ENCODE measurements around the gene FOXP1. TPM values are rescaled to one million over a fixed set of nuclear protein-coding genes. Genes with fewer than 3 reads are reported as not detected.
"Not testable (repeated sequence)": the region's sequence is repeated elsewhere in the genome, so short reads cannot be mapped to it uniquely, and the experiment has no call there.

FOXP1 gene
- polyA plus RNA-seq, 1 experiment, result 56.6 TPM

DNA sequence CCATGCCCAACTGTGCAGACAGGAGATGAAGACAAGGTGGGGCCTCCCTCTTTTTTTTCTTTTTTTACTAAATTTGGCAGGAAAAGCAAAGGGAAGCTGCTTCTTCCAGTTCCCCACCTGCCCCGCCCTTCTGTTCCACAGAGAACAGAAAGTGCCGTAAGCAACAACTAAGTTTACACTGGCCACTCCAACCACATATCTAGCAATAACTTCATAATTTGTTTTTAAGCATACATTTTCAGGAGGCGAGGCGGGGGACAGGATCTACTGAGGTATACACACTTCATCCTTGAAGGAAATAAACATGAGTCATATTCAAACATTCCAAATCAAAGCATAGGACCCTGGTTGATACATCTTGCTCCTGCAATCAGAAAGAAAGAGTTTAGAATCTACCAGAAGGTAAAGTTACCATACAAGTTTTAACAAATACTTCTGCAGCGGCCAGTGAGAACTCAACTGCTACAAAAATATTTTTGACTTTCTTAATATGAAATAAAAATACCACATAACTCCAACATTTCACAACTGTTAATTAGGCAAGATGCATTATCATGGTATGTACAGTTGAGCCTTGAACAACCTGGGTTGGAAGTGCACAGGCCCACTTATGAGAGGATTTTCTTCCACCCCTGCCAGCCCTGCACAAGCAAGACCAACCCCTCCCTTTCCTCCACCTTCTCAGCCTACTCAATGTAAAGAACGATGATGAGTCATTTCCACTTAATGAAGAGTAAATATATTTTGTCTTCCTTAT, 50.7 kb downstream of the FOXP1 start:
- TF ChIP-seq, protein P1, sequence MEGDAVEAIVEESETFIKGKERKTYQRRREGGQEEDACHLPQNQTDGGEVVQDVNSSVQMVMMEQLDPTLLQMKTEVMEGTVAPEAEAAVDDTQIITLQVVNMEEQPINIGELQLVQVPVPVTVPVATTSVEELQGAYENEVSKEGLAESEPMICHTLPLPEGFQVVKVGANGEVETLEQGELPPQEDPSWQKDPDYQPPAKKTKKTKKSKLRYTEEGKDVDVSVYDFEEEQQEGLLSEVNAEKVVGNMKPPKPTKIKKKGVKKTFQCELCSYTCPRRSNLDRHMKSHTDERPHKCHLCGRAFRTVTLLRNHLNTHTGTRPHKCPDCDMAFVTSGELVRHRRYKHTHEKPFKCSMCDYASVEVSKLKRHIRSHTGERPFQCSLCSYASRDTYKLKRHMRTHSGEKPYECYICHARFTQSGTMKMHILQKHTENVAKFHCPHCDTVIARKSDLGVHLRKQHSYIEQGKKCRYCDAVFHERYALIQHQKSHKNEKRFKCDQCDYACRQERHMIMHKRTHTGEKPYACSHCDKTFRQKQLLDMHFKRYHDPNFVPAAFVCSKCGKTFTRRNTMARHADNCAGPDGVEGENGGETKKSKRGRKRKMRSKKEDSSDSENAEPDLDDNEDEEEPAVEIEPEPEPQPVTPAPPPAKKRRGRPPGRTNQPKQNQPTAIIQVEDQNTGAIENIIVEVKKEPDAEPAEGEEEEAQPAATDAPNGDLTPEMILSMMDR (IDR thresholded peaks at IDR 0.05; ENCODE audit: low read depth, low read length), result no peak
- Histone ChIP-seq H3K4me3 (ENCODE audit: low read depth, low read length) (no peak overlapping the region), H3K27me3 (ENCODE audit: control insufficient read depth, insufficient read depth, low read length) (no peaks in the 10 kb centered on the region), H3K9me3 (ENCODE audit: control insufficient read depth, insufficient read depth, low read length) (no peaks in the 10 kb centered on the region), H3K27ac (ENCODE audit: low read depth, low read length) (no peak overlapping the region)
- no peak for DNase-seq (ENCODE audit: low read depth, low spot score)
- ChIA-PET POLR2A (no interaction called here), CTCF (no interaction called here)

DNA sequence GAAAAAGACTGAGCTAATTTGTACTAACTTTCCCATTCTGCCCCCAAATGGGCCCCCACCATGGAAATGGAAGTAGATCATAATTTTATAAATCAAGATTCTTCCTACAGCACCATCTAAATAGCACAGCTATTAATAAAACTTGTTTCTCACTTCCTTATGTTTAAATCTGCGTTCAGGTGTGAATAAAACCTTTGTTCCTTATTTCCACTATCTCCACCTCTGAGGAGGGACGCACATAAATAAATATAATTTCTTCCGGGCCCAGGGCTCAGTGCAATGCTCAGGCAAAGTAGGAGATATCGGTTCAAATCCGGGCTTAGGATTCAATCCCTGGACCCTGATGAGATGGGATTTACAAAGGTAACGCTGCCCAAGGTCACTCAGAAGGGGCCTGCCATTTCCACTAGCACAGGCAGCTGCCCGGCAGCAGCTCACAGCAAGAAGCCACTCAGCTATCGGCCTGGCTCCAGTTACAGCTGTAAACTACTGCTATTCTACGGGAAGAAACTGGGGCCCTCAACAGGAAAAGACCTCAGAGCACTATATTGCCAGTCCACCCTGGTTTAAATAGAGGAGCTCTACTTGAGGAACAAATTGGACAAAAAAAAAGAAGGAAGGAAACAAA, 52.5 kb downstream of the FOXP1 start:
- H3K27ac ChIP-seq (ENCODE audit: low read depth, low read length), result no peak overlapping the region
- no peaks in the 10 kb centered on the region for H3K27me3 ChIP-seq (ENCODE audit: control insufficient read depth, insufficient read depth, low read length)
- no peak for DNase-seq (ENCODE audit: low read depth, low spot score)
- ChIA-PET POLR2A (no interaction called here), CTCF (no interaction called here)
- TF ChIP-seq, protein P1 (IDR thresholded peaks at IDR 0.05; ENCODE audit: low read depth, low read length), result no peak
- no peak overlapping the region for H3K4me3 ChIP-seq (ENCODE audit: low read depth, low read length)
- no peaks in the 10 kb centered on the region for H3K9me3 ChIP-seq (ENCODE audit: control insufficient read depth, insufficient read depth, low read length)

DNA sequence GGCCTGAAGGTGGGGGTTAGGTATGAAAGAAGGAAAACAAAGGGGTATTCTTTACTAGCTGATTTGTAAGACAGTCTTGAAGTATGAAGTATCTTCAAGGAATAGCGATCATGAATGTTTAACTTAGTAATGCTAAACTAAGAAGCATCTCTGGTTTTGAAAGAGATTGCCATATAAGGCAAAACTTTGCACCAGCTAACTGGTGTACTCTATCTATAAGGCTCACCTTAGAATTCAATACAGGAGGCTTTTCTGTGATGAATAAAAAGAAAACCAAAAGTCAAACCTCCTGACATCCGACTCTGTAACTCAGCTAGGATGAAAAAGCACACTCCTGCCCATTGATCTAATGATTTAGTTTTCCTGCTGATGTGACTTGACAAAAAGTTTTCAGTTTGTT, 54.7 kb downstream of the FOXP1 start:
- POLR2A ChIA-PET, result interaction anchor here (1.1 kb wide), 1 partner anchor 71 kb away, joined by 3 read pairs; no protein-coding TSS in a partner anchor
- CTCF ChIA-PET, result no interaction called here
- TF ChIP-seq, protein P1 (IDR thresholded peaks at IDR 0.05; ENCODE audit: low read depth, low read length), result no peak
- DNase-seq (ENCODE audit: low read depth, low spot score), result no peak
- no peaks in the 10 kb centered on the region for H3K9me3 ChIP-seq (ENCODE audit: control insufficient read depth, insufficient read depth, low read length)
- no peak overlapping the region for H3K27ac ChIP-seq (ENCODE audit: low read depth, low read length)
- H3K27me3 ChIP-seq (ENCODE audit: control insufficient read depth, insufficient read depth, low read length), result no peaks in the 10 kb centered on the region
- no peak overlapping the region for H3K4me3 ChIP-seq (ENCODE audit: low read depth, low read length)

DNA sequence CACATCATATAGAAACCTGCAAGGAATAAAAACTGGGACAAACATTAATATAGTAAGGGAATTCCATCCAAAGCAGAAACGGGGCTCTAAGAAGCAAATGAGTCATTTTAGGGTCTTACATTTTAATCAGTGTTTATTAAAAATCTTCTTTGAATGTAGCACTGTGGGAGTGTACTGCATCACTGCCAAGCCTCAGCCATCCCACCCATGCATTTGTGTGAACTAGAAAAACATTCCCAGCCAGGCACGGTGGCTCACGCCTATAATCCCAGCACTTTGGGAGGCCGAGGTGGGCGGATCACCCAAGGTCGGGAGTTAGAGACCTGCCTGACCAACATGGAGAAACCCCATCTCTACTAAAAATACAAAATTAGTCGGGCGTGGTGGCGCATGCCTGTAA, 57.1 kb downstream of the FOXP1 start:
- DNase-seq (ENCODE audit: low read depth, low spot score); H3K4me3 ChIP-seq (ENCODE audit: low read depth, low read length); H3K27ac ChIP-seq (ENCODE audit: low read depth, low read length); CTCF ChIA-PET; H3K27me3 ChIP-seq (ENCODE audit: control insufficient read depth, insufficient read depth, low read length); POLR2A ChIA-PET; H3K9me3 ChIP-seq (ENCODE audit: control insufficient read depth, insufficient read depth, low read length): not testable (repeated sequence)

DNA sequence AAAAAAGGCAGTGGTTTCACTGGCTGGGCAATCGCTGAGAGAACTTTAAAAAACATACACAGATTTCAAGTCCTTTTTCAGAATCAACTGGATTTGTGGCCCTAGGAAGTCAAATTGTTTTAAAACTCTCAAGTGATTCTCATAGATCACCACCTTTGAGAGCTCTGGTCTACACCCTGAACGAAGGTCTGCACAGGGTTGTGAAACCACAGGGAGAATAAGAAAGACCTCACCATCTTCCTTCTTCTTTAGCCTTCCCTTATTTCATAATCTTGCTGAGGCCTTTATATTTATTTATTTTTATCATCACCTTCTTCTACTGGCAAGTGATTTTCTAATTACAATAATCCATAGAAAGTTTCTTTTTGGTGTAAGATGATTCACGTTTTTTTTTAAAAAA, 58.1 kb downstream of the FOXP1 start:
- H3K9me3 ChIP-seq (ENCODE audit: control insufficient read depth, insufficient read depth, low read length), result no peaks in the 10 kb centered on the region
- DNase-seq (ENCODE audit: low read depth, low spot score), result no peak
- H3K27ac ChIP-seq (ENCODE audit: low read depth, low read length), result no peak overlapping the region
- POLR2A ChIA-PET, result no interaction called here
- H3K27me3 ChIP-seq (ENCODE audit: control insufficient read depth, insufficient read depth, low read length), result no peaks in the 10 kb centered on the region
- no peak overlapping the region for H3K4me3 ChIP-seq (ENCODE audit: low read depth, low read length)
- CTCF ChIA-PET, result no interaction called here
- TF ChIP-seq, protein P1 (IDR thresholded peaks at IDR 0.05; ENCODE audit: low read depth, low read length), result no peak

Data from AG04450 (cell line).